ENCODE measurements around the gene CES4A.
"Not testable (repeated sequence)": the region's sequence is repeated elsewhere in the genome, so short reads cannot be mapped to it uniquely, and the experiment has no call there.

Gene CES4A

DNA sequence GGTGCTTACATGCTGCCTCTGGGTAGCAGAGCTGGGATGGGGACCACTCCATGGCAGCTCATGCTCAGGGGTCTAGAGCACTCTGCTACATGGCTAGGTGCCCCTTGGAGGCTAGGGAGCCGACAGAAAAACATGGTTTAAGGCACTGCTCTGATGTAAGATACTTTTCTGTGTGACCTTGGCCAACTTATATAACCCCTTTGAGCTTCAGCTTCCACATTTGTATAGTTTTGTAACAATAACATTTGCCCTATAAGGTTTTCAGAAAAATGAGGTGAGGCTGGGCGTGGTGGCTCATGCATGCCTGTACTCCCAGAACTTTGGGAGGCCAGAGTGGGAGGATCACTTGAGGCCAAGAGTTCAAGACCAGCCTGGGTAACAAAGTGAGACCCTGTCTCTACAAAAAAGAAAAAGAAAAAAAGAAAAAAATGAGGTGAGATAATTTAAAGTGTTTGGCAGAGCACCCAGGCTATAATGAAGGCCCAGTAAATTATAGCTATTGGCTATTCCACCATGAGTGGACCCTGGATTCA lies 3.2 kb downstream of the CES4A start:
- no peak for DNase-seq

DNA sequence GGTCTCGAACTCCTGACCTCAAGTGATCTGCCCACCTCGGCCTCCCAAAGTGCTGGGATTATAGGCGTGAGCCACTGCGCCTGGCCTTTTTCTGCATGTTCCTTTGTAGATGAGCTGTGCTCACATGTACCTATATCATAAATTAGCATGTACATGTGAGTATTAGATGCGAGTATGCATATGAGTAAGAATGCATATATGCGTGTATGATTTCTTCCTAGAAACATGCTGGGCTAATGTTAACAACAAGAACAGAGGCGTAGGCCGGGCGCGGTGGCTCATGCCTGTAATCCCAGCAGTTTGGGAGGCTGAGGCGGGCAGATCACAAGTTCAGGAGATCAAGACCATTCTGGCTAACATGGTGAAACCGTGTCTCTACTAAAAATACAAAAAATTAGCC lies 5.2 kb downstream of the CES4A start:
- not testable (repeated sequence) for DNase-seq

DNA sequence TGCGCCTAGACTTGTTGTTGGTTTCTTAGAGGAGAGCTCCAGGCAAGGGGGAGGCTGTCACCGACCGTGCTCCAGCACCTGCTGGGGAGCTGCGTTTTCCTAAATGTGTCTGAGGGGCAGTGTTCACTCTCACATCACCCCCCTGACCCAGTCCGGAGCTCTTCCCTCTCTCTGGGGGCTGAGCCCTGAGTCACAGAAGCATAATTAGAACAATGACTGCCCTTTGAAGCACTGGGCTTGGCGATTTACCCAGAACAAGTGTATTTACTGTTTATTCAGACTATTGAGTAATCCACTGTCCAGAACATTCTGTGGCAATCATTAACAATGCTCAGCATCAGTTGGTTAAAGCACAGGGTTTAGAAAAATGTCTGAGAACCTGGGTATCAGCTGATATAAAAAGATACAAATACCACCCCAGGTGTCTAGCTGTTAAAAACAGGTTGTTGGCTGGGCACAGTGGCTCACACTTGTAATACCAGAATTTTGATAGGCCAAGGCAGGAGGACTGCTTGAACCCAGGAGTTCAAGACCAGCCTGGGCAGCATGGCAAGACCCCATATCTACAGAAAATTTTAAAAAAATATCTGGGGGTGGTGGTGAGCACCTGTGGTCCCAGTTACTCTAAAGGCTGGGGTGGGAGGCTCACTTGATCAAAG lies 8.1 kb downstream of the CES4A start:
- no peak for DNase-seq

DNA sequence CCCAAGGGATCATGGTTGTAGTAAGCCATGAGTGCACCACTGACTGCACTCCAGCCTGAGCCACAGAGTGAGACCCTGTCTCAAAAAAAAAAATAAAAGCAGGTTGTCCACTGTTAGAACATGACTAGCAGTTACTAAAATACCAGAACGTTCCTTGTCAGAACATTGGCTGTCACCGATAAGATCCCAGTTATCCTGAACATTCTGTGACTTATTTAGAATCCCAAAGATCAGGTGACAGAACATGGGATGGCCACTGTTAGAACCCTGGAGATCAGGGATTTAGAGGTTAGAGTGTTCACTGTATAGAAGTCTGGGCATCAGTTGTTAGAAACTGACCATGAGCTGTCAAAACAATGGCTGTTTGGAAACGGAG lies 8.6 kb downstream of the CES4A start:
- no peak for DNase-seq

DNA sequence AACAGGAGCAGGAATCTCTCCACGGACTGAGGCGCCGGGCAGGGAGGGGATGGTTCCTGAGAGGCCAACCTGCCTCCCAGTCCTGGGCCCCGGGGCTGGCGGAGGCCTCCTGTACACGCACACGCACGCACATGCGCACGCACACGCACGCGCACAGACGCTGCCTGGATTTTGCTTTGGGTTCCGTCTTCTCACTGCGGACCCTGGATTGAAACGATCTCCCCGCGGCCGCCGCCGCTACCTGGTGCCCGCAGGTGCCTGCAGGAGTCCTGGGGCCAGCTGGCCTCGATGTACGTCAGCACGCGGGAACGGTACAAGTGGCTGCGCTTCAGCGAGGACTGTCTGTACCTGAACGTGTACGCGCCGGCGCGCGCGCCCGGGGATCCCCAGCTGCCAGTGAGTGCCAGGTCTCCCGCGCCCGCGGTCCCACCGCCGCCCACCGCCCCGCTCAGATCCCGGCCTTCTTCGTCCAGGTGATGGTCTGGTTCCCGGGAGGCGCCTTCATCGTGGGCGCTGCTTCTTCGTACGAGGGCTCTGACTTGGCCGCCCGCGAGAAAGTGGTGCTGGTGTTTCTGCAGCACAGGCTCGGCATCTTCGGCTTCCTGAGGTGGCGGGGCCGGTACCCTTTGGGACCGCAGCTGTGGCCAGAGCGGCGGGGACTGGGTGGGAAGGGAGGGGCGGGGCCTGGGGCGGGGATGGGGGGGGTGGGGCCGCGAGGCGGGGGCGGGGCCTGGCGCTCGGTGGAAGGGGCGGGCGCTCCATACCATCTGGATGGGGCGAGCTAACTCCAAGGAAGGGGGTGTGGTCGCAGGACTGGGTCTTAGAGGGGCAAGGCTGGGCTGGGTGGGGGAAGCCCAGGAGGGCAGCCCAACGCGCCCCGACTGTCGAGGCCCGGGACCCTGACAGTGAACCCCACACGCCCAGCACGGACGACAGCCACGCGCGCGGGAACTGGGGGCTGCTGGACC lies 12.3 kb downstream of the CES4A start:
- DNase-seq: peak; percentile 49

DNA sequence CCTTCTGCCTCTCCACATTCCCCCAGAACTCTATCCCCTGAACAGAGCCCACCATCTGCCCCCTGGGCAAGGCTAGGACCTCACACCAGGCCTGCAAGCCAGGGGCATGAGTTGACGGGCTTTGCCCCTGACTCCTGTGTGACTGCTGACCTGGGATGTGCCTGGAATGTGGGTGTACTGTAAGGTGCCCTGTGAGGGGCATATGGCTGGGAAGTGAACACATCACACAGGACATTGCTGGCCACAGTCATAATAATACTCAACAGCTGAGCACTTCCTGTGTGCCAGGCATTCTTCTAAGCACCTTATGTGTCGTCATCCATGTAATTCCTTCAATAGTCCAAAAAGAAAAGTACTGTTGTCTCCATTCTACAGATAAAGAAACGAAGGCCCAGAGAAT lies 13.3 kb downstream of the CES4A start:
- DNase-seq: no peak

DNA sequence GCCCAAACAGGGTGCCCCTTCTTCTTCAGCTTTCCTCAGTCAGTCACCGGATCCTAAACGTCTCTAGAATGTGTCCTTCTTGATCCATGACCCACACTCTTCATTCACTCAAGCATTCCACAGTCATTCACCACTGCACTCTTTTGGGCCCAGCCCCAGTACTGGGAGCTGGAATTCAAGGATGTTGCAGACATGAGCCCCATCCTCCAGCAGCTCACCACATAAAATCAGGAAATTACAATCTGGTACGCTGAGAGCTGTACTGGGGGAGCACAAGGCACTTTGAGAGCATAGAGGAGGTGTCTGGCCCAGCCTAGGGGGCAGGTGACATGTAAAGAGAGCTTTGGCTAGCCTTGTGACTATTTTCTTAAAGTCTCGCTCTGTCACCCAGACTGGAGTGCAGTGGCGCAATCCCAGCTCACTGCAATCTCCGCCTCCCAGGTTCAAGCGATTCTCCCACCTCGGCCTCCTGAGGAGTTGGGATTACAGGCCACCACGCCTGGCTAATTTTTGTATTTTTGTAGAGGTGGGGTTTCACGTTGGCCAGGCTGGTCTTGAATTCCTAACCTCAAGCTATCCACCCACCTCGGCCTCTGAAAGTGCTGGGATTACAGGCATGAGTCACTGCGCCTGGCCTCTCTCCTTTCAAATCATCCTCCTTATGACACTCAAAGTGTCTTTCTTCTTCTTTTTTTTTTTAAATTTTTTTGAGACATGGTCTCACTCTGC lies 18.7 kb downstream of the CES4A start:
- DNase-seq: no peak

DNA sequence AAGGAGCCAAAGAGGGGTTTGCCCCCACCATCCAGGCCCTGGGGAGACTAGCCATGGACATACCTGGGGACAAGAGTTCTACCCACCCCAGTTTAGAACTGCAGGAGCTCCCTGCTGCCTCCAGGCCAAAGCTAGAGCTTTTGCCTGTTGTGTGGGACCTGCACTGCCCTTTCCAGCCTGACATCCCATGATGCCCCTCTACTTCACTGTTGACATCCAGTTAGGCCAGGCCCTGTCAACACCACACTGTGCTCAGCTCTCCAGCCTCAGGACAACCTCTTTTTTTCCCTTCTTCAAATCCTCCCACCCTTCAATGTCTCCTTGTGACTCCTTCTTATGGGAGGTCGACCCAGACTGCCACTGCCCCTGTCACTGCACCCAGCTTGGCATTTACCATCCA lies 20.8 kb downstream of the CES4A start:
- no peak for DNase-seq

DNA sequence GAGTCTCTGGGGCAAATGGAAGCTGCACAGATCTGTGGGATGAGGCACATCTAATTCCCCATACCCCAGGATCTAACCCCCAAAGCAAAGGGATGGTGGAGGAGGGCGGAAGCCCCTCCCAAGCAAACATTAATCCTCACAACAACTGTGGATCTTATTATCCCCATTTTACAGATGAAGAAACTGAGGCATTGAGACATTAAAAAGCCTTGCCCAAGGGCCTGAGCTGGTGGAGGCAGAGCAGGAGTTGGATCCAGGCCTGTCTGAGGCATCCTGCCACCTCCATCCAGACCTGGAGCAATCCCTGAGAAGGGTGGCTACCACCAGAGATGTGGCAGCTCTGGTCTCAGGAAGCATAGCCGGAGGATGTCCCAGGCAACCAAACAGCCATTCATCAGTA lies 22.9 kb downstream of the CES4A start:
- no peak for DNase-seq

DNA sequence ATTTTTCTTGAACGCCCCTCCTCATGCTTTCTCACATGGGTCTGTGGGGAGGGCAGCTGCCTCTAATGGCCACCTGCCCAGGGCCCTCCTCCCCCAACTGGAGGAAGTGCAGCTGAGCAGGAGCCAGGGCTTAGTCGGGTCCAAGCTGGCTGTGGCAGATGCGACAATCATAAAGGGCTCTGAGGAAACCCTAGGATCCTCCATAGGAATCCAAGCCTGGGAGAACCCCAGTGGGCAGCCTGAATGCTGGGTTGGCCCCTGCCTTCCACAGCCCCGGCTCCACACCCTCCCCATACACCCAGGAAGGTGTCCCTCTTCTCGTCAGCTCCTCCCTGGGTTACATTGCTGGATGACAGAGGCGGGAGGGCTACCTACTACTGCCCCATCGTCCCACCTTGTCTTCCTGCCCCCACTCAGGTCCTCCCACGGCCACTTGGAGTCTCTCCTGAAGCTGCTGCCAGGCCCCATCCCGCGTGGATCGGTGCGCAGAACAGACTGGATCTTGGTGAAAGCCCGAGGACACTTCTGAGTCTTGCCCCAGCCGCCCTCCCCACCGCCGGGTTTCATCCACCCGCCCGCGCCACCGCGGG lies 24.9 kb downstream of the CES4A start:
- DNase-seq: no peak

DNA sequence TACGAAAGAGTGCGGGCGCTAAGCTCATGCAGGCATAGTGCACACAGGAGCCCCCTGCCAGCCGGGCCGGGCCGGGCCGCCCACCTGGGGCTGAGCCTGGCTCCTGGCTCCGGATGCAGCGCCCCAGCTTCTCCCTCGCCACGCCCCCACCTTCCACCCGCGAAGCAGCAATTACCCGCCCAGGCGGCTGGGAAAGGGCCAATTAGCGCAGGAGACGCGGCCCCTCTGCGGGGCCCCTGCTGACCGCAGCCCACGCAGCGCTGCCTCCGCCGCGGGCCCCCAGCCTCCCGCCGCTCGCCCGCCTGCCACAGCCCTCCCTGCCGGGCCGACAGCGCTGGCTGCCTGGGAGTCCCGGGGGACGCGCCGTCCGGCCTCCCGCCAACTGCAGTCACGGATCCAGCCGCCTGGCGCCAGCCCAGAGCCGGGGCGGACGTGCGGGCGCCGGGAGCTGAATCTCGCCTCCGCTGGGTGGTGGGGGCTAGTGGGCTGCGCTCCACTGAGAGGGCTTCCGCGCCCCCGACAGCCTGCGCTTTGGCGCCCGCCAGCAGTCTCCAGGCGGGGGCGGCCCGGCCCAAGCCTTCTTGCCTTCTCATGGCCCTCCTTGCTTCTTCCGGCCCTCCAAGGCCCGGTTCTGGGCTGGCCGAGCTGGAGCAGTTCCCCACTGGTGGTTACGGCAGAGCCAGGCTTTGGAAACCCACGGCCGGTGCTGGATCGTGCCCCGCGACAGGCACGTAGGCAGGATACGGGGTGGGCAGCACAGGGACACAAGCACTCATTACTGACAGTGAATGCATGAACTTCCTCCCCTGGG lies 25.6 kb downstream of the CES4A start:
- peak; percentile 66 for DNase-seq

DNA sequence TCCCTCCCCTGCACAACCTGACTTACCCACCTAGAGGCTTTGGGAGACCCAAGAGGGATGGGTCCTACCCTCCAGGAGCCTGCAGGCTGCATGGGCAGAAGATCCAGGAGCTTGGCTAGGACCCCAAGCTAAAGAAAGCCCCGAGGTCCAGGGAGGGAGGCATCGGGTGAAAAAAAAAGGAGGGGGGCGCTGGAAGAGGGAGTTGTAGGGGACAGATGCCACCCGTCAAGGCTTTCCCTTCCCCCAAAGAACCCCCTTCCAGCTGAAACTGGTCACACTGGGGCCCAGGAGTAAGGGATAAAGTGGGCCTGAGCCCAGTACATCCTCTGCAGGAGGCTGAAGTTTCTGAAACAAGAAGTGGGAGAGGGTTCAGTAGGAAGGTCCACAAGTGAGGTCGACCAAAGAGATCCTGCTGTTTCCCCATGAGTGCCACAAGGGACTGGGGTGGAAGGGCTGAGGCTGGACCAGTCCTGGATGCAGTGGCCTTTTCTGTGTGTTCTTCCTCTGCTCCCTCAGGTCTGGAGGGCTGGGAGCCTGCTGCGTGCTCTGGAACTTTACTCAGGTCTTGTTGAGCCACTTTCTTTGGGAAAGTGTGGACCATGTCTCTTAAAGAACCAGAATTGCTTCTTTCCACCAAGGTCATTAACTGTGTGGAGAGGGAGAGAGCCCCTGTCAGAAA lies 26.4 kb downstream of the CES4A start:
- no peak for DNase-seq

DNA sequence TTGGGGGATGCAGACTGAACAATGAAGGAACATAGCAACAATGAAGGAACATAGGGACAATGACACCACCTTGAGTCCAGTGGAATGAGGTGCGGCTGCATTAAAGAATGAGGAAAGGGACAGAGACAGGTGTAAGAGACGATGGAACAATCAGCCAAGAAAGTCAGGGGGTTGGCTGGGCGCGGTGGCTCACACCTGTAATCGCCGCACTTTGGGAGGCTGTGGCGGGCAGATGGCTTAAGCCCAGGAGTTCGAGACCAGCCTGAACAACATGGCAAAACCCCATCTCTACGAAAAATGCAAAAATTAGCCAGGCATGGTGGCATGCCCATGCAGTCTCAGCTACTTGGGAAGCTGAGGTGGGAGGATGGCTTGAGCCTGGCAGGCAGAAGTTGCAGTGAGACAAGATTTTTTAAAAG lies 26.9 kb downstream of the CES4A start:
- no peak for DNase-seq

DNA sequence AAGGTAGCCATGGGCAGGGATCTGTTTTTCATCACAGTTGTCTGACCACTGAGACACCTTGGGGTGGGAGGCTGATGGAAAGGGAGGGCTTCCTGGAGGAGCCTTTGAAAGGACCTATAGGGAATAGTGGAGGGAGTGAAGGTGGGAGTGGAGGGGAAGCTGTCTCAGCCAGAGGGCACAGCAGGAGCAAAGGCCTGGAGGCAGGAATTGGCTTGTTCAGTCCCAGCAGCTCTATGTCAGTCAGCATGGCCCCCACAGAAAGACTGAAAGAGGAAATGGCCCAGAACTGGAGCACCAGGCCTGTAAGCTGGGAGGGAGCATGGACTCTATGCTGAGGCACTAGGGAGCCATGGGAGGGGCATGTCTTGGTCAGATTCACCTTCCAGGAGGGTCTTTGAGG lies 27.8 kb downstream of the CES4A start:
- DNase-seq: no peak

DNA sequence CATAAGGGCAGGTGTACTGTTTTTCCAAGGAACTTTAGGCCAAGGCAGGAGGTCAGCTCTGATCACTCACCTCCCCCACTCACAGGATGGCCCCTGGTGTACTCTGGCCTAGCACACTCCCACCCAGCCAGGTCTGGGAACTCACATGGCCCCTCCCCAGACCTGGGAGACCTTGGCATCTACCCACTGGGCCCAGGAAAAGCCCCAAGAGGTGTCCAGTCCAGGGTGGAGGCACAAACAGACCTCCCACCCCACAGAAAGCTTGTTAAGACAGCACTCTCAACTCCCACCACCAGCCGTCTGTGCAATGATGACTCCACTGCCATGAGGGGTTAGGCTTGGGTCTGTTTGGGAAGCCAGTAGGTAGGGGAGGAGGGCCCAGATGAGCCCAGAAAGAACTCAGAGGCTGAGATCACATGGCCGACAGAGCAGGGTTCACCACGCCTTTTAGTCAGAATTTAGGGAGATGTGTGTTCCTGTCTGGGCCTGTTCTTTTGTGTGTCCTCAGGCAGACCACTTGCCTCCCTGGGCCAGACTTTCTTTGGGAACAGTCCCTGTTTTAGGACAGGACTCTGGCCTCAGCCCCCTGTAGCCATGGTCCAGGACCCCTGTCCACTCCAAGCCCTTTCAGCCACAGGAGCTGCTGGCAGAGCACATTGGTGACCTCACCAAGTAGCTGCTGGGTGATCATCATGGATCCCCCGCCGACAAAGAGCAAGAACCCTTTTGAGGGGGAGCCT lies 28.5 kb downstream of the CES4A start:
- no peak for DNase-seq

DNA sequence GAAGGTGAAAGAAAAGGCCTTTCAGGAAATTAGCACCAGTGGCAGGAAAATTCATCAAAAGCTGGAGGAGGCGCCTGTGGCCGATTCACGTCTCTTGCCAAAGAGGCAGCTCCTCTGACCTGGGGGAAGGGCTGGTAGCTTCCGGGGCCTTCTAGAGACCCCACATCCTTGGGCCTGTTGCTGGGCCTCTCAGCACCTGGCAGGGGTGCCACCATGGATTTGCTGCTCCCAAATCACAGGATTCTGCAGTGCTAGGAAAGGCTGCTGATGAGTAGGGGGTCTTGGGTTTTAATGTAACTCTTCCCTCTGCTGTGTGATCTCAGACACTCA lies 29.0 kb downstream of the CES4A start:
- no peak for DNase-seq

DNA sequence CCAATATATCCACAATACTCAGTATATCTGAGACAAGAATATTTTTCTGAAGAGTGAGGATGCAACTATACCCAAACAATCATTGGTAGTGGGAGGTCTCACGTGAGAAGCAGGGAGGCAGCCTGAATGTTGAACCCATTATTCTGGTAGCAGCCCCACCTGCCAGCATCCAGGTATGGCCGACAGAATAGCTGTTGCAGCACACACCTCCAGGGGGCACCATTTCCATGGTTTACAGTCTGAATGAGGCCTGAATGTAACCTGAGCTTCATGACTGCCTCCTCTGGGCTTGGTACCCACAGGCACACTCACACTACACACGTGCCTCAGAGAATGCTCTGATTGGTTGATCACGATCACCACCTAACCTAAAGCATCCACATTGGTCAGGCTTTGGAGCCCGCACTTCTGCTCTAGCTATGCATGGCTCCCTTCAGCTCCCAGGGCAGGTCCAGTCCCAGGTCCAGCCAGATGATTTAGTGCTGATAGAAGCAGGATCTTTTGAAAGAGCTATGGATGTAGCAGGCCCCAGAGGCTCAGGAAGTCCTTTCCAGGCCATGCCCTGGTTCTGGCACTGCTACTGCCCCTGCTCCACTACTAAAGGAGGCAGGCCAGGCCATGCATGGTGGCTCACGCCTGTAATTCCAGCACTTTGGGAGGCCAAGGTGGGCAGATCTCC lies 29.6 kb downstream of the CES4A start:
- DNase-seq: peak; percentile 82

DNA sequence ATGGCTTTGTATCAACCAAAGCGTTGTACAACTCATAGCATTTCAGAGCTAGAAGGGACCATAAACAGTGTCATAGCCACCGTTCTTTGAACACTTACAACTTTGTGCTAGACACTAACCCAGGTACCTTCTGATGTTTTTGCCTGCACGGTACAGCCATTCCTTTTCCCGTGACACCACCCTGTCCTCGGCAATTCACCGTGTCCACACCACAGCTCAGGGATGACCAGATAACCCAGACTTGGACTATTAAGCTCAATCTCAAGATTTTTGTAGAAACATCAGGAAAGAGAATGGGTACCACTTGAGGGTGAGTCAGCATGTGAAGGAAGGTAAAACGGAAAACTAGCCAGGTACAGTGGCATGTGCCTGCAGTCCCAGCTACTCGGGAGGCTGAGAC lies 30.8 kb downstream of the CES4A start:
- no peak for DNase-seq

DNA sequence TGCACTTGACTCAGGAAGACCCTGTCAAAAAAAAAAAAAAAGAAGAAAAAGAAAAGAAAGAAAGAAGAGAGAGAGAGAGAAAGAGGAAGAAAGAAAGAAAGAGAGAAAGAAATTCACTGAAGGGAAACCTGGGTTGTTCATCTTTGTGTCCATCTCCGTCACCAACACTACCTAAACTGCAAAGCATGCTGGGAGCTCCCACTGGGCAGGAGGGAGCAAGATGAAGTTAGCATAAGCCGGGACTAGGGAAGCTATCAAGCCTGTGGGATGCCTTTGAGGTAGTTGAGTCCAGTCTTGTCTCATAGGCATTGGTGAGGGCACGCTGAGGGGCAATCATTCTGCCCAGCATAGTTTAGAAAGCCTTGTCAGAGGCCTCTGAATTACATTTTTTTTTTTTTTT lies 32.9 kb downstream of the CES4A start:
- DNase-seq: no peak

DNA sequence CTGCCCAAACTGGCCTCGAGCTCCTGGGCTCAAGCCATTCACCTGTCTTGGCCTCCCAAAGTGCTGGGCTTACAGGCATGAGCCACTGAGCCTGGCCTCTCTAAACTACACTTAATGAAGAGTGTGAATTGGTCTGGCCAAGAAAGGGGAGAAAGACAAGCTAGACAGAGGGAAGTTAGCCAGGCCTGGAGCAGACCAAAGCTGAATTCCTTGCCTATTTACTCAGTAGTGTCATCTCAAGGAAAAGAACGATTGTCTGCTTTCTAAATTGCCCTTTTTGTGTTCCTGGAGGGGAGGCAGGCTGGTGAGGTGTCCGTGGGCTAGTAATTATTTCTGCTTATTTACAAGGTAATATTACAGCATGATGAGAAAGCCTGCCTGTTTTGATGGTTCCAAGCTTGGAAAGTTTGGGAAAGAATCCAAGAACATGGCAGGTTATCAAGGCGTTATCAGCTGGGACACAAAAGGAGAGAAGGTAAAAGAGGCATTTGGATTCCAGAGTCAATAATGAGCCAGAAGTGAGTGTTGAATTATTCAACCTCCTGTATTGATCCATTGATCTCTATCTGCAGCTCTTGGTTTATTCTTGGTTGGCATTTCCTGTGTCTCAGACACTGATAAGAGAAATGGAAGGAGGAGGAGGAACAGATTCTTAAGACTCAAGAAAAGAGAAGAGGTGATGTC lies 34.3 kb downstream of the CES4A start:
- no peak for DNase-seq
